Mononuclear cell (primary cell): ENCODE results near the gene ZNF213. TPM values are rescaled to one million over a fixed set of nuclear protein-coding genes. Genes with fewer than 3 reads are reported as not detected.

Source experiments
- H3K27me3 ChIP-seq: 2 replicates; pipeline ENCODE4 v1.6.0; 2011; ENCODE audit warnings: low read length, control low read depth; ENCODE audit not compliant: insufficient read depth
- H3K4me1 ChIP-seq: 2 replicates; pipeline ENCODE4 v1.5.1; 2011; ENCODE audit warnings: mild to moderate bottlenecking, low read length, control low read depth; ENCODE audit not compliant: insufficient read depth
- H3K4me3 ChIP-seq: 2 replicates; pipeline ENCODE4 v1.5.1; 2011; ENCODE audit warnings: mild to moderate bottlenecking, low read length, moderate library complexity
- H3K9me3 ChIP-seq: 2 replicates; pipeline ENCODE4 v1.5.1; 2011; ENCODE audit warnings: low read depth, mild to moderate bottlenecking, control low read depth, low read length
- total RNA-seq: library from RNA; depleted of rRNA; stranded (reverse); fragments of >200 nt; gene quantifications from one replicate; pipeline ENCODE4 v1.2.3, GENCODE V29; 2012

The ZNF213 gene
- total RNA-seq, 1 donor = 1.6 TPM

DNA sequence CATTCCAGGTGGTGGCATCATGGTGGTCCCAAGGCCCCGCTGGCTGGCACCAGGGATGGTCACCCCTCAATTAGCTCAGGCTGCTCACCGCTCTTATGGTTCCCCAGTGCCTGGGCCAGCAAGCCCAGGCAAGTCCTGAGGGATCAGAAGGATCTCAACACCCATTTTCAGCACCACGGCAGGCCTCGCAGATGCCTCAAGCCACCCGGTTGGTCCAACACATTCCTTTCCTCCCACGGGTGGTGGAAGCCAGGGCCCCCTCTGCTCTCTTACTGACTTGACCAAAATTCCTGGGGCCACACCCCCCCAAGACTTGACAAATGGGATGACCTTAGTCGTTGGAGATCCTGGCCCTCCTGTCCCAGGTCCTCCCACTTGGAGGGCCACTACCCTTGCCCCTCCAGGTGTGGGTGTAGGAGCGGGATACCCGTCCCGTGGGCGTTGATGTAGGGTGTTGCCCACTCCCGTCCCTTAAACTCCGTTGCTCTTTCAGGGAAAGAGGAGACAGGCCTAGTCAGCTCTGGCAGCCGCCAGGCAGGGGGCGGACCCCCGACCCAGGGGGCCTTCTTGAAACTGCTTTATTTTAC is 16.5 kb upstream of the ZNF213 start:
- Histone ChIP-seq H3K4me3 (no peak overlapping the region), H3K9me3 (no peaks in the 10 kb centered on the region), H3K4me1 (peaks cover 2% of the 10 kb centered on the region), H3K27me3 (no peaks in the 10 kb centered on the region)

DNA sequence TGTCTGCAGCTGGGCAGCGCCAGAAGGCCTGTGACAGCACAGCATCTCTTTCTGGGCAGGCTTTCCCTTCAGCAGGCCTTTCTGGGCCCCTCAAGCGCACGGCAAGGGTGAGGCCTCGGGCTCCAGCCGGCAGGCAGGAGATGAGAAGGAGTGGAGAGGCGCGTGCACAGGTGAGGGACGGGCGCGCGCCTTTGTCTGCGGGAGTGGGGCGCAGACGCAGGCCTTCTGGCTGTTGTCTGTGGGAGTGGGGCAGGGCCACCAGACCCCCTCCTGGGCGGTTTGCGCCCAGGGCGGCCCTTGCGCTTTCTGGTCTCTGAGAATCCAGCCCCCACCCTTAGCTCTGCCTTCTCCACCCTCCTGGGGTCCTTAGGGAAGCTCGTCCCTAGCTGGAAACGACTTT is 16.0 kb upstream of the ZNF213 start:
- Histone ChIP-seq H3K4me3 (no peak overlapping the region), H3K9me3 (no peaks in the 10 kb centered on the region), H3K27me3 (no peaks in the 10 kb centered on the region), H3K4me1 (peaks cover 7% of the 10 kb centered on the region)

DNA sequence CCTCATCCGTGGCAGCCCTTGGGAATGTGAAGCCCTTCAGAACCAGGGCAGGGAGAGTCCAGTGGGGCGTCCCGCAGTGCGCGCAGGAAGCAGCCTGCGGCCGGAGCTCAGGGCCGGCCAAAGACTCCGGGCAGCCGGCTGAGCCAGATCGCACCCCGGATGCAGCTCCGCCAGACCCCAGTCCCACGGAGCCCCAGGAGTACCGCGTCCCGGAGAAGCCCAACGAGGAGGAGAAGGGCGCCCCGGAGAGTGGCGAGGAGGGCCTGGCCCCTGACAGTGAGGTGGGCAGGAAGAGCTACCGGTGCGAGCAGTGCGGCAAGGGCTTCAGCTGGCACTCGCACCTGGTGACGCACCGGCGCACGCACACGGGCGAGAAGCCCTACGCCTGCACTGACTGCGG is 15.5 kb upstream of the ZNF213 start:
- no peaks in the 10 kb centered on the region for H3K27me3 ChIP-seq
- no peaks in the 10 kb centered on the region for H3K9me3 ChIP-seq
- H3K4me3 ChIP-seq = no peak overlapping the region
- H3K4me1 ChIP-seq = peaks cover 10% of the 10 kb centered on the region

DNA sequence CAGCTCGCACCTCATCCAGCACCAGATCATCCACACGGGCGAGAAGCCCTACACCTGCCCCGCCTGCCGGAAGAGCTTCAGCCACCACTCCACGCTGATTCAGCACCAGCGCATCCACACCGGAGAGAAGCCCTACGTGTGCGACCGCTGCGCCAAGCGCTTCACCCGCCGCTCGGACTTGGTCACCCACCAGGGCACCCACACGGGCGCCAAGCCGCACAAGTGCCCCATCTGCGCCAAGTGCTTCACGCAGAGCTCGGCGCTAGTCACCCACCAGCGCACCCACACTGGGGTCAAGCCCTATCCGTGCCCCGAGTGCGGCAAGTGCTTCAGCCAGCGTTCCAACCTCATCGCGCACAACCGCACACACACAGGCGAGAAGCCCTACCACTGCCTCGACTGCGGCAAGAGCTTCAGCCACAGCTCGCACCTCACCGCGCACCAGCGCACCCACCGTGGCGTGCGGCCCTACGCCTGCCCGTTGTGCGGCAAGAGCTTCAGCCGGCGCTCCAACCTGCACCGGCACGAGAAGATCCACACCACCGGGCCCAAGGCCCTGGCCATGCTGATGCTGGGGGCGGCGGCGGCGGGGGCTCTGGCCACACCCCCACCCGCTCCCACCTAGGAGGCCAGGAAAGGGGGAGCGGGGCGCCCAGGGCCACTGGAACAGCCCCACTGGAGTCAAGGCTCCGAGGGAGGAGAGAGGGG is 15.0 kb upstream of the ZNF213 start:
- Histone ChIP-seq H3K4me3 (no peak overlapping the region), H3K4me1 (peaks cover 12% of the 10 kb centered on the region), H3K27me3 (no peaks in the 10 kb centered on the region), H3K9me3 (no peaks in the 10 kb centered on the region)

DNA sequence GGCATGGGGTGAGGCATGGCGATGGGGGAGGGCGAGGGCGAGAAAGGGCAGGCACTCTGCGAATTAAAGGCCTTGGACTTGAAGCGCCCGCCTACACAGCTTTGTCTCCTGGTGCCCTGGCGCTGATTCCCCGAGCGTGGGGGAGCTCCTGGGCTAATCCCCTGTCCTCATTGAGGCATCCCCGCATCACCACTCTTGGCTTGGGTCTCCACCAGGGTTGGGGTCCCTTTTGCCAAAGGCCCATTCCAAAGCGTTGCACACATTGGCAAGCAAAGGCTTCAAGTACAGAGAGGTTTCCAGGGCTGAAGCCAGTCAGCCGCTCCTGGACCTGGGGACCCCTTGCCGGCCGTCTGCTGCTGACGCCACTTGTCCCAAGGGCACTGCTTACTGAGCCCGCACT is 14.4 kb upstream of the ZNF213 start:
- no peaks in the 10 kb centered on the region for H3K9me3 ChIP-seq

DNA sequence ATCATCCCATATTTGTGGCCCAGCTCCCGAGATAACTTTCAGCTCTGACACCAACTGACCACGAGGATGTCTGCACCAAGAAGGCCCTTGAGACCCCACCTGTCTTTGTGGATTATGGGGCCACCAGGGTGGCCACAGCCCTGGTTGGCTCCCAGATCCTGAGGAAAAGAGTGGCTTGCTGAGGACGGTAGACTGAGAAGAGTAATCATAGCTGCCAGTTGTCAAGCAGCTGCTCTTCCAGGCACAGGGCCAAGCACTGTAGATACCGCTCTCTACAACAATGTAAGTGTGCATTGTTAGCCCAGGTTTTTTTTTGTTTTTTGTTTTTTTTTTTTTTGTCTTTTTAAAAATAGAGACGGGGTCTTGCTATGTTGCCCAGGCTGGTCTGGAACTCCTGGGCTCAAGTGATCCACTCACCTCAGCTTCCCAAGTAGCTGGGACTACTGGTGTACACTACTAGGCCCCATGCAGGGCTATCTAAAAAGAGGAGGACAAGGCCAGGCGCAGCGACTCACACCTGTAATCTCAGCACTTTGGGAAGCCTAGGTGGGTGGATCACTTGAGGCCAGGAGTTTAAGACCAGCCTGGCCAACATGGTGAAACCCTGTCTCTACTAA is 12.9 kb upstream of the ZNF213 start:
- peaks cover 18% of the 10 kb centered on the region for H3K4me1 ChIP-seq
- H3K27me3 ChIP-seq = no peaks in the 10 kb centered on the region
- no peaks in the 10 kb centered on the region for H3K9me3 ChIP-seq
- no peak overlapping the region for H3K4me3 ChIP-seq

More for the DNA sequence above, 14.4 kb upstream of the ZNF213 start:
- no peak overlapping the region for H3K4me3 ChIP-seq
- H3K27me3 ChIP-seq = no peaks in the 10 kb centered on the region
- H3K4me1 ChIP-seq = peaks cover 18% of the 10 kb centered on the region

DNA sequence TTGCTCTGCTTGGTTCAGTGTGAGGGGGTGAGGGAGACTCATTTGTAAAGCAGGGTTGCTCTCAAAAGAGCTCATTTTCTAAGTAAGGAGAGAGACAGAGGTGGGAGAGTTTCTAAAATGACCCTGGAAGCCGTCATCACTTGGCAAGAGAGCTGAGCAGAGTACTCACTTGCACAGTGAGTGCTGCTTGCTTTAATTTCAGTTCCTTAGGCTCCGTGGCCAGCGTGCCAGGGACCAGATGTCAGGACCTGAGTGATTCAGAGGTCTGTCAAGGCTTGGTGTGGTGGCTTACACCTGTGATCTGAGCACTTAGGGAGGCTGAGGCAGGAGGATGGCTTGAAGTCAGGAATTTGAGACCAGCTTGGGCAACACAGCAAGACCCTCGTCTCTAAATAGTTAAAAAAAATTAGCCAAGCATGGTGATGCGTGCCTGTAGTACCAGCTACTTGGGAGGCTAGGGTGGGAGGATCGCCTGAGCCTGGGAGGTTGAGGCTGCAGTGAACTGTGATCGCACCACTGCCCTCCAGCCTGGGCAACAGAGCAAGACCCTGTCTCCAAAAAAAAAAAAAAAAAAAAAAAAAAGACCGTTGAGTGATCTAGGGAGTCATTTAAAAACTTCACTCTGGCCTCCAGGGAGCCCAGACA is 11.8 kb upstream of the ZNF213 start:
- Histone ChIP-seq H3K4me1 (peaks cover 23% of the 10 kb centered on the region), H3K27me3 (no peaks in the 10 kb centered on the region), H3K9me3 (no peaks in the 10 kb centered on the region), H3K4me3 (no peak overlapping the region)

DNA sequence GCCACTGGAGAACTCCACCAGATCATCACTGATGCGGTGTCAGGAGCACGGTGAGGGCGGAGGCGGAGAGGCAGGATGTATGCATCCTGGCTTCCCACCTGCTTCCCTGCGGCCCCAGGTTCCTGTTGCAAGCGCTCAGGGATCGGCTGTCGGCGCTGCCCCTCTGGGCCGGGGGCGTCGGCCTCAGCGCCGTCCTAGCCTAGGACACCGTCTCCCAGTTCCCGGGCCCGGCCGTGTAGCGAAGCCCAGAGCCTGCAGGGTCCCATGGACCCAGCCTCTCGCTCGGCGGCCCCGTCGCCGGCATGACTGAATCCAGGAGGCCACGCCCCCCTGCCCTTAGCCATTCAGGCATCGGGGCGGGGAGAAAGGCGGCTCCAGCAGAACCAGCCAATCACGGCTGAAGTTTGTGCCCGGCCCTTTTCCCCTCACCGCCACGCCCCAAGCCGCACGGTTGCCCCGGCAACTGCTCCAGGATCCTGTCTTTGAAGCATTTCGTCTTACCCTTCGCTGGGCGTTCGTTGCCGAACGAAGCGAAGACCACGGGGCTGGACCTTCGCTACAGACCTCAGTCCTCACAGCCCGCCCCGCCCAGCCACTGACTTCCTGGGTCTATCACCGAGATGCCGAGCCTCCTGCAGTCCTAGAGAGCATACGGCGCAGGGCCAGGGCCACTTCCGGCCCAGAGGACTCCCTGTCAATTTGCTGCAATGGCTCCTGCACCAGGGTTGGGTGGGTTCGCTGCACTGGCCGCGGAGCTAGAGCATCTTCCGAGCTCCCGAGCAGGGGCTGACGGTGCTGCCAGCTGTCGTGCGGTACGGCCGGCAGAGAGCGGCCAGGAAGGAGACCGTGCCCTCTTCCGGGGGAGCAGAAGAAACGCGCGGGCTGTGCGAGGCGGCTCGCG is 10.6 kb upstream of the ZNF213 start:
- Histone ChIP-seq H3K4me3 (peak overlapping the region; percentile 49), H3K9me3 (no peaks in the 10 kb centered on the region), H3K27me3 (no peaks in the 10 kb centered on the region), H3K4me1 (peaks cover 35% of the 10 kb centered on the region)

DNA sequence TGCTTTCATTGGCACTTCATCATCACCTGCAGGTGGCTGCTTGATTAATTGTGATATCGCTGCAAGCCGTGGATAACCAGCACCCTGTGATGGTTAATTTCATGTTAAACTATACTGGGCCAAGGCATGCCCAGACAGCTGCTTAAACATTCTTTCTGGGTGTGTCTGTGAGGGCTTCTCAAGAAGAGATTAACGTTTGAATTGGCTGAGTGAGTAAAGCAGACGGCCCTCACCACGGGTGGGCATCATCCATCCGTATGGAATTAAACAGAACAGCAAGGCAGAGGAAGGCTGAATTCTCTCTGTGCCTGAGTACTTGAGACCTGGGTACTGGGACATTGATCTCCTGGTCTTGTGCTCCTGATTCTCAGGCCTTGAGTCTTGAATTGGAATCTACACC is 7.1 kb upstream of the ZNF213 start:
- peaks cover 48% of the 10 kb centered on the region for H3K4me1 ChIP-seq
- no peak overlapping the region for H3K4me3 ChIP-seq
- no peaks in the 10 kb centered on the region for H3K27me3 ChIP-seq
- no peaks in the 10 kb centered on the region for H3K9me3 ChIP-seq

DNA sequence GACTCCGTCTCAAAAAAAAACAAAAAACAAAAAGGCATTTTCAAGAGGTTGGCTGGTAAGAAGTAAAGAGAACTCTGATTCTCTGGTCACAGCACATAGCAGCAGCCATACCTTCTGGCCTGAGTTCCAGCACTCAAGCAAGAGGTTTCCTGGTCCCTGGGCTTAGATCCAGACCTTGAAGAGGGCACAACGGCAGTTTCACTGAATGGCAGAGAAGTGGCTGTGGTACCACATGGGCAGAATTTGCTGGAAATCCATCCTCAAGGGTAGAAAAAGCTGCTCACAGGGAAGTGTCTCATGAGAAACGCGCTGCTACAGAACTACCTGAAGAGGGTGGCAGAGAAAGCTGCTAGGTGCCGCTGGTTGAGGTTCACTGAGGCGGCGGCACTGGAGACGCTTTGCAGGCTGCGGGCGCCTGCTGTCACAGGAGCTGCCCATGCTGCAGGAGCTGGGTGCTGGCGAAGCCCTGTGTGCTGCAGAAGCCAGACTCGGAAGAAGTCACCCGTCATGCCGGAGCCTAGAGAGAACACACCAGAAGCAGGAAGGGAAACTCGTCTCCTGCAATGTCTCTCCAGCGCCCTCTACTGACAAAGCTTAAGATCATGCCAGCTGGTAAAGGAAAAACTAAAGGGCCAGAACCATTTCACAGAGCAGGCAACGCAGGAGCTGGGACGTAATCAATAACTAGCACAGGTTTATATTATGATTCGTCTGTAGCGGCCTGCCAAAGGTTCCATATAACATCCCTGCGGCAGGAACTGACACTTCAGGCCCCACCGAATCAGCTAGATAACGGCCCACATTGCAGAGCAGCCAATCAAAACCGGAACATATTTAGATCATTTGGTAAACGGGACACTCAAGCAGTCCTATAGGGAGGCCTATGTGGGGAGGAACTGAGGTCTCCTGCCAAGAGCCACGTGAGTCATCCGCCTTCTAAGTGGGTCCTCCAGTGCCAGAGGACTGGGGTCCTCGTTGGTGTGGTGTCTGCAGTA is 5.4 kb upstream of the ZNF213 start:
- no peaks in the 10 kb centered on the region for H3K9me3 ChIP-seq
- no peaks in the 10 kb centered on the region for H3K27me3 ChIP-seq
- H3K4me1 ChIP-seq = peaks cover 51% of the 10 kb centered on the region
- H3K4me3 ChIP-seq = peak overlapping the region; percentile 52

DNA sequence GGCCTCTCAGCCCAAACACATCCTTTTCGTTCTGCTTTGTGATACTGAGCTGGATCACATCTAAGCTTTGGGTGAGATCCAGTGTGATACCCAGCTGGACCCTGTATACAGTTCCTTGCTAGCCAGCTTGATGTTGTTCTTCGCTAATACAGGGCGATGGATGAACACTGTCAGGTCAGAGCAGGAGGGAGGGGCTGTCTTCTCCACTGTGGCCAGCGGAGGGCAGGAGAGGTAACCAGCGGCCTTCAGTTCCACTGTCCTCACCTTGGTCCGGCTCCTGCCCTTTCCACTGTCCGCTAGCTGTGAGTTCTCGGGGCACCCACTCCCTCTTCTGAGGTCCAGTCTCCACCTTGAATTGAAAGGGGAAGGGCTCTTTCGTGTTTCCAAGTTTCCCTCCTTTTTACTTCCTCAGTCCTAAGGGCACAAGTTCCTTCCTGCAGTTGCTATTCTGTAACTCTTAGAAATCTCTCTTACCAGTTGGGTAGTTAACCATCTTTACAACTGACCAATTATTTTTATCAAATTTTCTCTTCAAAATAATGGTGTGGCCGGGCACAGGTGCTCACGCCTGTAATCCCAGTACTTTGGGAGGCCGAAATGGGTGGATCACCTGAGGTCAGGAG is 3.0 kb upstream of the ZNF213 start:
- H3K4me3 ChIP-seq = no peak overlapping the region
- H3K4me1 ChIP-seq = peaks cover 54% of the 10 kb centered on the region

DNA sequence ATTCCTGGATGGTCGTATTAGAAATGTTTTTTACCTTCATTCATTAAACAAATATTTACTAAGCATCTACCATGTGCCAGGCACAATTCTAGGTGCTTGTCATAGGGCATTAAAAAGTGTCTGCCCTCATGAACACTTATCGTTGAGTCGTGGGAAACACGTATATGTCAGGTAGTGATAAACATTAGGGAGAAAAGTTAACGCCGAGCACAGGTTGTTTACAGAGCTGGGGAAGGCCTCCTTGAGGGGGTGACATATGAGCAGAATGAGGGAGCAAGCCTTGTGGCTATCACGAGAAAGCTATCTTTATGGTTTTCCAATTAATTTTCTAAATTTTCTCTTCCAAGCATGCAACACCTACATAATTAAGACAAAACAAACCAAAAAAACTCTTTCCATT is 985 bp upstream of the ZNF213 start:
- H3K4me1 ChIP-seq = peaks cover 41% of the 10 kb centered on the region
- peak overlapping the region; percentile 65 for H3K4me3 ChIP-seq
- H3K9me3 ChIP-seq = no peaks in the 10 kb centered on the region

More for the DNA sequence above, 3.0 kb upstream of the ZNF213 start:
- no peaks in the 10 kb centered on the region for H3K27me3 ChIP-seq
- H3K9me3 ChIP-seq = no peaks in the 10 kb centered on the region

DNA sequence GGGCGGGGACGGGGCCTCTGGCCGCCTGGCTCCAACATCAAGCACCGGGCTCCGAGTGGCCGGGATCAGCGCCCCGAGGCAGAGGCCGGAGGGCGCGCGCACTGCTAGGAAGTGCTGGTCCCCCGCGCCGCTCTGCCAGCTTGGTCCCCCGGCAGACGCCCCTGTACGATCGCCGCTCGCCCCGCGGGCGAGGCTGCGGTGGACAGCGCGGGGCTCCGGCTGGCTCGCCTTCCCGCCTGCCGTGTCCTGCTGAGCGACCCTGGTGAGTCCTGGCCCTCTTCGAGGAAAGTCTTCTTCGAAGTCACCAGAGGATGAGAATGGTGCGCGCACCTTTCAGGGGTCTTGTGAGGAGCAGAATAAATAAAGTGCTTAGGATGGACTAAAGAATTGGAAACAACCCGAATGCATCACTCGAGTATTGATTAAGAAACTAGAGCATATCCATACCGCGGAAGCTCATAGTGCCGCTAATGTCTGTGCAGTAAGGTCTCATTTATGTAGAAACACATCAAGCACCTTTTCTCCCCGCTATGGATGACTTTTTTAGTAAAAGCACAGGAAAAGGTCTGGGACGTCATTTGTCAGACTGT is 392 bp downstream of the ZNF213 start:
- Histone ChIP-seq H3K27me3 (no peaks in the 10 kb centered on the region), H3K4me1 (peaks cover 27% of the 10 kb centered on the region), H3K9me3 (no peaks in the 10 kb centered on the region), H3K4me3 (peak overlapping the region; percentile 65)

More for the DNA sequence above, 985 bp upstream of the ZNF213 start:
- H3K27me3 ChIP-seq = no peaks in the 10 kb centered on the region
